Measurements from ENCODE around the gene KSR1.

Gene KSR1

DNA sequence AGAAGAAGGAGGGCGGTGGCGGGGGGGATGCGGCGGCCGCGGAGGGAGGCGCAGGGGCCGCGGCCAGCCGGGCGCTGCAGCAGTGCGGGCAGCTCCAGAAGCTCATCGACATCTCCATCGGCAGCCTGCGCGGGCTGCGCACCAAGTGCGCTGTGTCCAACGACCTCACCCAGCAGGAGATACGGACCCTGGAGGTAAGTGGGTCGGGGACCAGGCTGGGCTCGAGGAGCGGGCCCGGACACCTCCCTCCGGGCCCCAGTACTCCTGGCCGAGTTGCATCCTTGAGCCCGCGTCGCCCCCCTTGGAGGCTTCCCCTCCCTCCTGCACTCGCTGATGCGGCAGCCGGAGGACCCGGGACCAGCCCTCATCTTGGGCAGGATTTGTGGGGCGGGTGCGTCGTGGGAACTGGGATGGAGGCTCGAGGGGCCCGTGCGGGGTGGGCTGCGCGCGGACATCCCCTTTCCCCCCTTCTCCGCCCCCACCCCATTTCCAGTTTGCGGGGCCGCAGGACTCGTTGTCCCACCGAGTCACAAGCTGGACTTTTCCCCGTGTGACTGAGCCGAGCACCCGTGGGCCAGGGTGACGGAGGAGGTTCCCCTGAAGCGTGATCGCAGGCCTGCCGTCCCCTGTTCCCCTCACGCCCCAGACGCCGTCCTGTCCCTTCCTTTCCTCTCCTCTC lies 572 bp downstream of the KSR1 start:
- H3K4me3 ChIP-seq (ENCODE audit: low read depth, low read length), result peak overlapping the region; percentile 79
- TF ChIP-seq, protein P1, sequence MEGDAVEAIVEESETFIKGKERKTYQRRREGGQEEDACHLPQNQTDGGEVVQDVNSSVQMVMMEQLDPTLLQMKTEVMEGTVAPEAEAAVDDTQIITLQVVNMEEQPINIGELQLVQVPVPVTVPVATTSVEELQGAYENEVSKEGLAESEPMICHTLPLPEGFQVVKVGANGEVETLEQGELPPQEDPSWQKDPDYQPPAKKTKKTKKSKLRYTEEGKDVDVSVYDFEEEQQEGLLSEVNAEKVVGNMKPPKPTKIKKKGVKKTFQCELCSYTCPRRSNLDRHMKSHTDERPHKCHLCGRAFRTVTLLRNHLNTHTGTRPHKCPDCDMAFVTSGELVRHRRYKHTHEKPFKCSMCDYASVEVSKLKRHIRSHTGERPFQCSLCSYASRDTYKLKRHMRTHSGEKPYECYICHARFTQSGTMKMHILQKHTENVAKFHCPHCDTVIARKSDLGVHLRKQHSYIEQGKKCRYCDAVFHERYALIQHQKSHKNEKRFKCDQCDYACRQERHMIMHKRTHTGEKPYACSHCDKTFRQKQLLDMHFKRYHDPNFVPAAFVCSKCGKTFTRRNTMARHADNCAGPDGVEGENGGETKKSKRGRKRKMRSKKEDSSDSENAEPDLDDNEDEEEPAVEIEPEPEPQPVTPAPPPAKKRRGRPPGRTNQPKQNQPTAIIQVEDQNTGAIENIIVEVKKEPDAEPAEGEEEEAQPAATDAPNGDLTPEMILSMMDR (IDR thresholded peaks at IDR 0.05; ENCODE audit: borderline replicate concordance, insufficient read depth, low read depth, low read length), result no peak

DNA sequence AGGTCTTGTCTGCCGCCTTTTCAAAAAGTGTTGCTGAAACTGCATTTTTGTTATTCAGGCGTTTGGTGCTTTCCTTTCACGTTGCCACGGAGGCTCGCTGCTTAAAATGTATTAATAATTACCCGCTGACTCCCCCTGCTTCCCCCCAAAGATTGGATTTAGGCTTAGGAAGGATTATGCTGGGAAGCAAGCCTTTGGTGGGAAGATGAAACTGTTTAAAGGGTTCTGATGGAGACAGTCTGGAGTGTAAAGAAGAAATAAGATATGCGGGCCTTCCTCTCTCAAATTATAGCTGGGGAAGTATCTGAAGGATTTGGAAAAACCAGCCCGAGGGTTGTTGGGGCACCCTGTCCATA lies 1.1 kb downstream of the KSR1 start:
- TF ChIP-seq, protein P1 (IDR thresholded peaks at IDR 0.05; ENCODE audit: borderline replicate concordance, insufficient read depth, low read depth, low read length), result no peak
- peak overlapping the region; percentile 79 for H3K4me3 ChIP-seq (ENCODE audit: low read depth, low read length)

DNA sequence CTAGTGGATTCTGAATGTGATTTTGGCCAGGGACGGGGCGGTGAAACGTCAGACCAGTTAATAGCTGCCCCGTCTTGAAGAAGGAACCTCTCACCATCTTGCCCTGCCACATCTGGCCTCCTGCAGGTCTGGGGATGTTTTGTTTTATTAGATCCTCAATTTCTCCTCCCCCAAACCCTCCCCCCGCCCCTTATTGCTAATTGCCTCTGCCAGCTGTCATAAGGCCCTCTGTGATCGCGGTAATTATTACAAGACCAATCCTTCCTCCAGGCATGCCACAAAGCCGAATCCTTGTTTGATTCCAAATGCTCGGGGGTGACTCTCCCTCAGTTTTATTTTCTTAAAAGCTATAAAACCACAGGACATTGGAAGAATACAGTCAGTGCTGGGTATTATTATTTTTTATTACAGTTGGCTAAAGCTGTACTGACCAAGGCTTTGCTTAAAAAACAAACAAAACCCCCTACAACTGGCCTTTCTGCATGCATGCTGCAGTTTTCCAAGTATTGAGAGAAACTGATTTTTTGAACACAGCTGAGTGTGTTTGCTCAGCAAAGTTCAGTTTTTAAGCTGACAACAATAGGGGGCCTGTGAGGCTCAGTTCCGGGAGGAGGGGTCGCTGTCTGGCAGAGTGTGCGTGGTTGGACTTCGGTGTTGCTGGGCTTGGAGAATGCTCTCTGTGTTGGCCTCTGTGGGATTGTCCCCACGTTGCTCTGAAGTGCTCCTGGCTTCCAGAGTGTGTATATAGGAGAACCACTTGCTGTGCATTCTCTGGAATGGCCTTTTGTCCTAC lies 1.7 kb downstream of the KSR1 start:
- TF ChIP-seq, protein P1 (IDR thresholded peaks at IDR 0.05; ENCODE audit: borderline replicate concordance, insufficient read depth, low read depth, low read length), result no peak
- peak overlapping the region; percentile 79 for H3K4me3 ChIP-seq (ENCODE audit: low read depth, low read length)

DNA sequence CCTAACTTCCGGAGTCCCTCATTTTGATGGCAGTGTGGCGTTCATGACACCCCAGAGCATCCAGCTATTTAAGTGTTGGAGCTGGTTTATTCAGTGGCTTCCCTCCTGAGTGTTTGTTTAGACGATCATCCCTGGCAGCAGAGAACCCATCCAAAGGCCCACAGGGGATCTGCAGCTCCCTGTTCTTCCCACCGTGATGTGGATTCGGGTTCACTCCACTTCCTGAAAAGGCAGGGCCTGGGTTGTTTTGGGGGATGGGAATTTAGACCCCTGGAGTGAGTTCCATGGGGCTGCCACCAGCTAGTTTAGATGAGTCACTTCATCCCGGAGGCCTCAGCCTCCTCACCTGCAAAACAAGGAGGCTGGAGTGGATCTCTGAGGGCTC lies 2.3 kb downstream of the KSR1 start:
- H3K4me3 ChIP-seq (ENCODE audit: low read depth, low read length), result no peak overlapping the region
- TF ChIP-seq, protein P1 (IDR thresholded peaks at IDR 0.05; ENCODE audit: borderline replicate concordance, insufficient read depth, low read depth, low read length), result no peak

DNA sequence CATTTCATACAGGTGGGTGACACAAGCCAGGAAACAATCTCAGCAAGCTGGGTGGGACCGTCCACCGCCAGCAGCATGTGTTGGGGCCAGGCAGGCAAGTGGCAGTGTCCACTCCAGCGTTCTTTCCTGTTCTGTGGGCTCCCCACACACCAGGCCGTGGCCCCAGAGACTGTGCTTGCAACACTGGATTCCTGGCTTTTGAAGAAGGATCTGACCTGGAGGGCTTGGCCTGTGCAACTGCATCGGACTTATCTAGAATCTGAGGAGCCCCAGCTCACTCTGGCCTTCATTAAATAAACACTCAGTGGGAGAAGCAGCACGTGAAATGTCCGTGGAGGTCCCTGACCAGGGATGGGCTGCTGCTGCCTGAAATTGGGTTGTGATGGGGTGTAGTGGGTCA lies 3.2 kb downstream of the KSR1 start:
- no peak overlapping the region for H3K4me3 ChIP-seq (ENCODE audit: low read depth, low read length)
- TF ChIP-seq, protein P1 (IDR thresholded peaks at IDR 0.05; ENCODE audit: borderline replicate concordance, insufficient read depth, low read depth, low read length), result no peak

DNA sequence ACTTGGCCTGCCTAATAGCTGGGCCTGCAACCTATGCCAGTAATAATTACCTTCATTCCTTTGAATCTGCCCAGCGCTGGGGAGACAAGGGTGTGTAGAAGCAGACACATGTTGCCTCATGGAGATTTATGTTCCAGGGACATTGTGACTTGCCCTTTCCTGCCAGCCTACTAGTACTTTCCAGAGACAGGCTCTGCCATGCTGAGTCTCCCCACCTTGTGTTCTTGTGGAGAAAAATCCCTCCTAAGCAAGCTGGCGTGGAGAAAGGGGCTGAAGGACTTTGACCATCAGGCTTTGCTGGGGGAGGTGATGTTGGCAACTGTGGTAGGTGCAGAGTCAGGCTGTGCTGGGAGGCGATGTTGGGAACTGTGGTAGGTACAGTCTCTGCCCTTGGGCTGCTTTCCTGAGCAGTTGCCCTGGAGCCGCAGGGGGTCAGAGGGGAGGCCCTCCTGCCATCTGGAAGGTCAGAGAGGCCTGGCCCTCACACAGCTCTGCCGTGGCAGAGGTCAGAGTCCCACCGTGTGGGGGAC lies 4.0 kb downstream of the KSR1 start:
- TF ChIP-seq, protein P1 (IDR thresholded peaks at IDR 0.05; ENCODE audit: borderline replicate concordance, insufficient read depth, low read depth, low read length), result no peak
- H3K4me3 ChIP-seq (ENCODE audit: low read depth, low read length), result no peak overlapping the region

All from GM12875 (cell line).